Measurements from ENCODE around the gene SMARCC1. TPM values are rescaled to one million over a fixed set of nuclear protein-coding genes. Genes with fewer than 3 reads are reported as not detected.

Gene SMARCC1
- total RNA-seq, 1 donor from 2014 or later, result 99.6 TPM

- no peak overlapping the region for H3K27ac Mint-ChIP-seq (ENCODE audit: unreplicated experiment)
- DNase-seq (ENCODE audit: extremely low spot score, unreplicated experiment), result no peak
- no peaks in the 10 kb centered on the region for H3K27me3 Mint-ChIP-seq (ENCODE audit: unreplicated experiment)
- H3K36me3 Mint-ChIP-seq (ENCODE audit: unreplicated experiment), result peaks cover 17% of the 10 kb centered on the region
- peaks cover 2% of the 10 kb centered on the region for H3K4me1 Mint-ChIP-seq (ENCODE audit: unreplicated experiment)
- TF ChIP-seq, protein P1, sequence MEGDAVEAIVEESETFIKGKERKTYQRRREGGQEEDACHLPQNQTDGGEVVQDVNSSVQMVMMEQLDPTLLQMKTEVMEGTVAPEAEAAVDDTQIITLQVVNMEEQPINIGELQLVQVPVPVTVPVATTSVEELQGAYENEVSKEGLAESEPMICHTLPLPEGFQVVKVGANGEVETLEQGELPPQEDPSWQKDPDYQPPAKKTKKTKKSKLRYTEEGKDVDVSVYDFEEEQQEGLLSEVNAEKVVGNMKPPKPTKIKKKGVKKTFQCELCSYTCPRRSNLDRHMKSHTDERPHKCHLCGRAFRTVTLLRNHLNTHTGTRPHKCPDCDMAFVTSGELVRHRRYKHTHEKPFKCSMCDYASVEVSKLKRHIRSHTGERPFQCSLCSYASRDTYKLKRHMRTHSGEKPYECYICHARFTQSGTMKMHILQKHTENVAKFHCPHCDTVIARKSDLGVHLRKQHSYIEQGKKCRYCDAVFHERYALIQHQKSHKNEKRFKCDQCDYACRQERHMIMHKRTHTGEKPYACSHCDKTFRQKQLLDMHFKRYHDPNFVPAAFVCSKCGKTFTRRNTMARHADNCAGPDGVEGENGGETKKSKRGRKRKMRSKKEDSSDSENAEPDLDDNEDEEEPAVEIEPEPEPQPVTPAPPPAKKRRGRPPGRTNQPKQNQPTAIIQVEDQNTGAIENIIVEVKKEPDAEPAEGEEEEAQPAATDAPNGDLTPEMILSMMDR (IDR thresholded peaks at IDR 0.05), result no peak
- H3K4me3 Mint-ChIP-seq (ENCODE audit: unreplicated experiment), result no peak overlapping the region
- H3K9me3 Mint-ChIP-seq (ENCODE audit: unreplicated experiment), result no peaks in the 10 kb centered on the region
Observed at GRCh38 chr3:47663630-47664240, 118.0 kb downstream of the SMARCC1 start.

GRCh38 chr3:47661121-47661752 is 120.5 kb downstream of the SMARCC1 start:
- H3K27ac Mint-ChIP-seq (ENCODE audit: unreplicated experiment), result no peak overlapping the region
- no peaks in the 10 kb centered on the region for H3K27me3 Mint-ChIP-seq (ENCODE audit: unreplicated experiment)
- H3K36me3 Mint-ChIP-seq (ENCODE audit: unreplicated experiment), result peaks cover 32% of the 10 kb centered on the region
- TF ChIP-seq, protein P1 (IDR thresholded peaks at IDR 0.05), result no peak
- H3K4me1 Mint-ChIP-seq (ENCODE audit: unreplicated experiment), result peaks cover 2% of the 10 kb centered on the region
- H3K9me3 Mint-ChIP-seq (ENCODE audit: unreplicated experiment), result peaks cover 12% of the 10 kb centered on the region
- DNase-seq (ENCODE audit: extremely low spot score, unreplicated experiment), result no peak
- H3K4me3 Mint-ChIP-seq (ENCODE audit: unreplicated experiment), result no peak overlapping the region

- peaks cover 2% of the 10 kb centered on the region for H3K4me1 Mint-ChIP-seq (ENCODE audit: unreplicated experiment)
- no peak overlapping the region for H3K4me3 Mint-ChIP-seq (ENCODE audit: unreplicated experiment)
- TF ChIP-seq, protein P1 (IDR thresholded peaks at IDR 0.05), result no peak
- peaks cover 36% of the 10 kb centered on the region for H3K36me3 Mint-ChIP-seq (ENCODE audit: unreplicated experiment)
- H3K27me3 Mint-ChIP-seq (ENCODE audit: unreplicated experiment), result no peaks in the 10 kb centered on the region
- no peak for DNase-seq (ENCODE audit: extremely low spot score, unreplicated experiment)
- peaks cover 12% of the 10 kb centered on the region for H3K9me3 Mint-ChIP-seq (ENCODE audit: unreplicated experiment)
- H3K27ac Mint-ChIP-seq (ENCODE audit: unreplicated experiment), result no peak overlapping the region
Observed at GRCh38 chr3:47658444-47658843, 123.2 kb downstream of the SMARCC1 start.

DNA sequence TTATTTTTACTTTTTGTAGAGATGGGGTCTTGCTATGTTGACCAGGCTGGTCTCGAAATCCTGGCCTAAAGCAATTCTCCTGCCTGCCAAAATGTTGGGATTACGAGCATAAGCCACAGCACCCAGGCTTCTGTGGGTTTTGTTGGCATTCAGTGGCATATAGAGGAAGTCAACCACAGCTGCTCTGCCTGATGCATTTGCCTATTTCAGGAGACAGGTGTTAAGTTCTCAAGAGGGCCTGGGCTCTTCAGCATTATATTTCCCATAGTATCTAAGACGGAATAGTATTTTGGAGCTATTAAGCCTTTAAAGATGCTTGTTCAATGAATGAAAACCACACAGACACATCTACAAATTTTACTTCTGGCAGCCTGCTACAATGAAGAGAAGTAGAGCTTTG is 129.6 kb downstream of the SMARCC1 start:
- Mint-ChIP-seq H3K27ac (ENCODE audit: unreplicated experiment) (no peak overlapping the region), H3K4me1 (ENCODE audit: unreplicated experiment) (no peaks in the 10 kb centered on the region), H3K36me3 (ENCODE audit: unreplicated experiment) (peaks cover 20% of the 10 kb centered on the region), H3K4me3 (ENCODE audit: unreplicated experiment) (no peak overlapping the region), H3K9me3 (ENCODE audit: unreplicated experiment) (peaks cover 5% of the 10 kb centered on the region), H3K27me3 (ENCODE audit: unreplicated experiment) (no peaks in the 10 kb centered on the region)
- TF ChIP-seq, protein P1 (IDR thresholded peaks at IDR 0.05), result no peak
- no peak for DNase-seq (ENCODE audit: extremely low spot score, unreplicated experiment)

- TF ChIP-seq, protein P1 (IDR thresholded peaks at IDR 0.05), result no peak
- H3K9me3 Mint-ChIP-seq (ENCODE audit: unreplicated experiment), result no peaks in the 10 kb centered on the region
- no peaks in the 10 kb centered on the region for H3K27me3 Mint-ChIP-seq (ENCODE audit: unreplicated experiment)
- peaks cover 11% of the 10 kb centered on the region for H3K36me3 Mint-ChIP-seq (ENCODE audit: unreplicated experiment)
- H3K4me3 Mint-ChIP-seq (ENCODE audit: unreplicated experiment), result no peak overlapping the region
- peaks cover 4% of the 10 kb centered on the region for H3K4me1 Mint-ChIP-seq (ENCODE audit: unreplicated experiment)
- no peak for DNase-seq (ENCODE audit: extremely low spot score, unreplicated experiment)
- H3K27ac Mint-ChIP-seq (ENCODE audit: unreplicated experiment), result no peak overlapping the region
Observed at GRCh38 chr3:47650294-47650693, 131.4 kb downstream of the SMARCC1 start.
